Loucy (cell line): ENCODE measurements around the gene SYT9.

Experiments
- CTCF ChIP-seq: fragments of 200-600 bp; sonication (generic); conservative IDR thresholded peaks from 2 replicates; pipeline ENCODE4 v1.5.1; 2014; ENCODE audit warnings: mild to moderate bottlenecking, antibody characterized with exemption, low read length
- EZH2phosphoT487 ChIP-seq: fragments of 200-600 bp; IDR thresholded peaks from 2 replicates; pipeline ENCODE4 v1.6.1; 2018; ENCODE audit warnings: antibody characterized with exemption, mild to moderate bottlenecking, moderate library complexity, borderline replicate concordance

- TF ChIP-seq CTCF (no peak), EZH2phosphoT487 (no peak)
Measured at GRCh38 chr11:7516475-7516874, 264.8 kb downstream of the SYT9 start.
